GM12864 (cell line): ENCODE results near the gene MLPH.

ENCODE experiments used
- DNase-seq: peaks from one replicate; pipeline ENCODE4 v3.0.0-alpha.2; 2011; ENCODE audit warnings: low read depth
- H3K4me3 ChIP-seq: 2 replicates; pipeline ENCODE4 v1.5.1; 2011; ENCODE audit warnings: mild to moderate bottlenecking, low read depth, low read length, control low read depth
- CTCF ChIP-seq: IDR thresholded peaks from 2 replicates; pipeline ENCODE4 v1.5.1; 2011; ENCODE audit warnings: low read depth, mild to moderate bottlenecking, moderate library complexity, low read length, control low read depth, inconsistent platforms; ENCODE audit errors: missing control alignments

MLPH gene

GRCh38 chr2:237601453-237602116, 114.5 kb downstream of the MLPH start:
- TF ChIP-seq CTCF: no peak
- no peak for DNase-seq
- H3K4me3 ChIP-seq: no peak overlapping the region

GRCh38 chr2:237602409-237602808, 115.4 kb downstream of the MLPH start:
- no peak for TF ChIP-seq CTCF
- H3K4me3 ChIP-seq: no peak overlapping the region
- DNase-seq: no peak

GRCh38 chr2:237603049-237603717, 116.1 kb downstream of the MLPH start:
- no peak overlapping the region for H3K4me3 ChIP-seq

GRCh38 chr2:237603718-237604362, 116.8 kb downstream of the MLPH start:
- H3K4me3 ChIP-seq: no peak overlapping the region
- no peak for TF ChIP-seq CTCF
- DNase-seq: no peak

More at GRCh38 chr2:237603049-237603717, 116.1 kb downstream of the MLPH start:
- no peak for DNase-seq
- no peak for TF ChIP-seq CTCF

GRCh38 chr2:237604391-237604790, 117.3 kb downstream of the MLPH start:
- no peak for TF ChIP-seq CTCF
- no peak for DNase-seq
- no peak overlapping the region for H3K4me3 ChIP-seq
